ENCODE data around the gene SHROOM4.

SHROOM4 gene

GRCh38 chrX:50579955-50580354 is 234.0 kb downstream of the SHROOM4 start:
- H3K27ac ChIP-seq: no peak overlapping the region
- peak; percentile 51 for TF ChIP-seq CTCF (conservative IDR thresholded peaks at IDR 0.05)

- no peak for TF ChIP-seq CTCF (conservative IDR thresholded peaks at IDR 0.05)
- no peak overlapping the region for H3K27ac ChIP-seq
Observed at GRCh38 chrX:50577326-50577725, 236.7 kb downstream of the SHROOM4 start.

- TF ChIP-seq CTCF (conservative IDR thresholded peaks at IDR 0.05): no peak
Observed at GRCh38 chrX:50567636-50568035, 246.4 kb downstream of the SHROOM4 start.

GRCh38 chrX:50565718-50566117 is 248.3 kb downstream of the SHROOM4 start:
- no peak overlapping the region for H3K27ac ChIP-seq
- no peak for TF ChIP-seq CTCF (conservative IDR thresholded peaks at IDR 0.05)

More at GRCh38 chrX:50567636-50568035, 246.4 kb downstream of the SHROOM4 start:
- H3K27ac ChIP-seq: no peak overlapping the region

All from VCaP (cell line).